ENCODE data around the gene TAPT1.

The TAPT1 gene

GRCh38 chr4:16161851-16162408 lies 64.3 kb downstream of the TAPT1 start:
- Histone ChIP-seq H3K9me3 (ENCODE audit: low read length) (no peaks in the 10 kb centered on the region), H3K27me3 (ENCODE audit: insufficient read depth, low read length) (no peaks in the 10 kb centered on the region), H3K4me1 (ENCODE audit: insufficient read depth, low read length, severe bottlenecking) (no peaks in the 10 kb centered on the region), H3K4me3 (ENCODE audit: low read depth, low read length, poor library complexity, severe bottlenecking) (no peak overlapping the region), H4K20me1 (ENCODE audit: insufficient read depth, low read length) (no peaks in the 10 kb centered on the region), H3K9me2 (ENCODE audit: low read depth, low read length) (no peaks in the 10 kb centered on the region), H3F3A (ENCODE audit: insufficient read depth, low read length) (no peaks in the 10 kb centered on the region), H3K4me2 (ENCODE audit: low read length) (no peak overlapping the region), H3K36me3 (ENCODE audit: insufficient read depth, low read length) (no peaks in the 10 kb centered on the region), H2AFZ (ENCODE audit: low read length) (no peak overlapping the region), H3K27ac (ENCODE audit: low read depth, low read length, poor library complexity, severe bottlenecking) (no peak overlapping the region), H3K79me2 (ENCODE audit: insufficient read depth, low read length) (no peaks in the 10 kb centered on the region), H3K9ac (ENCODE audit: low read length) (no peak overlapping the region)
- TF ChIP-seq CTCF (IDR thresholded peaks at IDR 0.05; ENCODE audit: low read length) (no peak), EZH2 (IDR thresholded peaks at IDR 0.05; ENCODE audit: borderline replicate concordance, low read length) (no peak)

GRCh38 chr4:16160457-16160856 lies 65.8 kb downstream of the TAPT1 start:
- Histone ChIP-seq H3K9me2 (ENCODE audit: low read depth, low read length) (no peaks in the 10 kb centered on the region), H4K20me1 (ENCODE audit: insufficient read depth, low read length) (no peaks in the 10 kb centered on the region), H2AFZ (ENCODE audit: low read length) (no peak overlapping the region), H3K36me3 (ENCODE audit: insufficient read depth, low read length) (no peaks in the 10 kb centered on the region), H3K4me3 (ENCODE audit: low read depth, low read length, poor library complexity, severe bottlenecking) (no peak overlapping the region), H3K9me3 (ENCODE audit: low read length) (no peaks in the 10 kb centered on the region), H3K27ac (ENCODE audit: low read depth, low read length, poor library complexity, severe bottlenecking) (no peak overlapping the region), H3K79me2 (ENCODE audit: insufficient read depth, low read length) (no peaks in the 10 kb centered on the region), H3F3A (ENCODE audit: insufficient read depth, low read length) (no peaks in the 10 kb centered on the region), H3K9ac (ENCODE audit: low read length) (no peak overlapping the region), H3K4me2 (ENCODE audit: low read length) (no peak overlapping the region), H3K4me1 (ENCODE audit: insufficient read depth, low read length, severe bottlenecking) (no peaks in the 10 kb centered on the region), H3K27me3 (ENCODE audit: insufficient read depth, low read length) (no peaks in the 10 kb centered on the region)
- no peak for TF ChIP-seq CTCF (IDR thresholded peaks at IDR 0.05; ENCODE audit: low read length)
- TF ChIP-seq EZH2 (IDR thresholded peaks at IDR 0.05; ENCODE audit: borderline replicate concordance, low read length), result no peak

GRCh38 chr4:16159286-16159685 lies 67.0 kb downstream of the TAPT1 start:
- Histone ChIP-seq H3K4me3 (ENCODE audit: low read depth, low read length, poor library complexity, severe bottlenecking) (no peak overlapping the region), H3K9ac (ENCODE audit: low read length) (no peak overlapping the region), H3K27ac (ENCODE audit: low read depth, low read length, poor library complexity, severe bottlenecking) (no peak overlapping the region), H3K4me2 (ENCODE audit: low read length) (no peak overlapping the region), H2AFZ (ENCODE audit: low read length) (no peak overlapping the region), H3K9me2 (ENCODE audit: low read depth, low read length) (no peaks in the 10 kb centered on the region), H3K9me3 (ENCODE audit: low read length) (no peaks in the 10 kb centered on the region), H3K4me1 (ENCODE audit: insufficient read depth, low read length, severe bottlenecking) (no peaks in the 10 kb centered on the region), H3K36me3 (ENCODE audit: insufficient read depth, low read length) (no peaks in the 10 kb centered on the region), H3K79me2 (ENCODE audit: insufficient read depth, low read length) (no peaks in the 10 kb centered on the region), H3F3A (ENCODE audit: insufficient read depth, low read length) (no peaks in the 10 kb centered on the region), H3K27me3 (ENCODE audit: insufficient read depth, low read length) (no peaks in the 10 kb centered on the region), H4K20me1 (ENCODE audit: insufficient read depth, low read length) (no peaks in the 10 kb centered on the region)
- TF ChIP-seq CTCF (IDR thresholded peaks at IDR 0.05; ENCODE audit: low read length) (no peak), EZH2 (IDR thresholded peaks at IDR 0.05; ENCODE audit: borderline replicate concordance, low read length) (no peak)

Data from OCI-LY1 (cell line).